Adrenal gland (tissue), 12 donors: Measurements from ENCODE around the gene OCLN. TPM values are rescaled to one million over a fixed set of nuclear protein-coding genes. Genes with fewer than 3 reads are reported as not detected.
"Not testable (repeated sequence)": the region's sequence is repeated elsewhere in the genome, so short reads cannot be mapped to it uniquely, and the experiment has no call there.

Source experiments
- DNase-seq, 7 donors: peaks; one replicate each; pipeline ENCODE4 v3.0.0-alpha.2; 2019 to 2020
- H3K27ac ChIP-seq, 5 donors: fragments of 200-600 bp; sonication (generic) in 4 of 5; 1 replicate in 3 of 5; 2 replicates in 2 of 5; pipeline versions ENCODE4 v1.5.1 to v1.8.0; 2016 to 2020; ENCODE audit warnings: mild to moderate bottlenecking in 1 of 5
- H3K27me3 ChIP-seq: fragments of 200-600 bp; 2 replicates; pipeline ENCODE4 v1.8.0; 2021
- H3K36me3 ChIP-seq, 2 donors: fragments of 200-600 bp; replicated peaks in 1 of 2; 1 replicate in 1 of 2; 2 replicates in 1 of 2; pipeline versions ENCODE4 v1.5.1 to v1.8.0; 2018 to 2022
- H3K4me1 ChIP-seq, 2 donors: fragments of 200-600 bp; replicated peaks in 1 of 2; 1 replicate in 1 of 2; 2 replicates in 1 of 2; pipeline versions ENCODE4 v1.5.1 to v1.8.0; 2018 to 2021
- H3K4me3 ChIP-seq, 4 donors: fragments of 200-600 bp; sonication (generic) in 3 of 4; one replicate each; pipeline ENCODE4 v1.5.1; 2016 to 2018
- H3K9me3 ChIP-seq, 3 donors: fragments of 200-600 bp; sonication (generic) in 1 of 3; replicated peaks in 1 of 3; 1 replicate in 2 of 3; 2 replicates in 1 of 3; pipeline versions ENCODE4 v1.5.1 to v1.8.0; 2016 to 2021
- CTCF ChIP-seq, 6 experiments: fragments of 450-650 bp in 4 of 6; fragments of 200-600 bp in 2 of 6; sonication (generic) in 1 of 6; IDR thresholded peaks; 1 replicate in 5 of 6; 2 replicates in 1 of 6; pipeline versions ENCODE4 v1.5.1 to v1.8.0; 2016 to 2021; ENCODE audit warnings: antibody characterized with exemption in 6 of 6, mild to moderate bottlenecking in 2 of 6, moderate library complexity in 1 of 6
- POLR2A ChIP-seq, 2 donors: fragments of 450-650 bp; IDR thresholded peaks; one replicate each; pipeline ENCODE4 v1.6.1; 2017; ENCODE audit warnings: antibody characterized with exemption in 2 of 2, mild to moderate bottlenecking in 2 of 2, moderate library complexity in 1 of 2
- WGBS, 4 donors: extraction: QIAGEN DNeasy Blood & Tissue Kit in 2 of 4; methylation state at CpG; one replicate each; pipeline versions ENCODE4 v1.1.5 to v1.1.7; 2013 to 2017; 5-methylcytosine and 5-hydroxymethylcytosine counted together
- intact Hi-C, 2 donors: fragments of 100-400 bp; cut with DNase I; formaldehyde crosslinking; loops; one replicate each; pipeline versions ENCODE4 v1.14.1 to v1.15.0; 2022 to 2023
- polyA plus RNA-seq, 3 donors: library from polyadenylated mRNA; stranded (reverse); fragments of 200-250 nt in 2 of 3; fragments of 350-450 nt in 1 of 3; fragmentation: Illumina TruSeq in 1 of 3; extraction: RNeasy Lipid Tissue Mini Kit (QIAGEN cat#74804) in 1 of 3; gene quantifications; one replicate each; pipeline ENCODE4 v1.2.3, GENCODE V29; 2013 to 2014
- total RNA-seq, 9 donors: library from RNA; depleted of rRNA in 4 of 9; stranded (reverse); fragments of >200 nt in 4 of 9; fragments of 120-200 nt in 1 of 9; fragmentation: NEBNext Ultra II Directional in 1 of 9; extraction: Animal tissue kit (Norgen Biotek cat#: 25700) in 1 of 9; gene quantifications; one replicate each; pipeline versions ENCODE4 v1.1.0 to v1.2.4, GENCODE V29; 2013 to 2023
- donor health status: healthy with polysubstance abuse.
- donor health status: Bipolar disorder and iron deficiency.
- donor health status: DM: yes; HTN: yes; CAD: no.
- donor health status: DM: no; HTN: no; CAD: no.
- donor health status: DM: no; HTN: no; CAD: no.
- donor health status: DM: yes; HTN: yes; CAD: no.

Gene OCLN
- total and polyA plus RNA-seq, 12 donors: 0.16 to 8.8 (median 1.0) TPM

DNA sequence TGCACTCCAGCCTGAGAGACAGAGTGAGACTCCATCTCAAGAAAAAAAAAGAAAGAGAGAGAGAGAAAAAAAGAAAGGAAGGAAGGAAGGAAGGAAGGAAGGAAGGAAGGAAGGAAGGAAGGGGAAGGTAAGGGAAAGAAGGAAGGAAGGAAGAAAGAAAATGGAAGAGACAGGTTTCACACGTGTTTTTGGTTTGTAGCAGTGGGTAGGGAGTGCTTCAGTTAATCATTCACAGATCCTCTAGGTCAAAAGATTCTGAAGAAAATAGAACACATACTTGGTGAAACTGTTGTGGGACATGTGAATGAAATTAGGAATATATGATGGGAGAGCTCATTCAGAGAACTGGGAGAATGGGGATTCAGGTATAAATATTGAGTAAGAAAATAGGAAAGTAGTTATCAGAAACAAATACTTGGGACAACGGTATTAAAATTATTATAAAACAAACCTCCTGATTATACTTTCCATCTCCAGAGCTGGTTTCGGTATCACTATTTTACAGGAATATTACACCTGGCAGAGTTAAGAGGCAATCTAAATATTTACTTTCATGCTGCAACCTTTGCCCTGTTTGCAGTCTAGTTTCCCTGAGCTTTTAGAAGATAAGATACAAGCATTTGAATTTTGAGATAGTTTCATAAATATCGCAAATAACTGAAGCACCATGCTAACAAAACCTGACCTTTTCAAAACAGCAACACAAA lies 40.5 kb upstream of the OCLN start:
- no peaks in the 10 kb centered on the region for H3K36me3 ChIP-seq
- TF ChIP-seq CTCF (IDR thresholded peaks at IDR 0.05): no peak
- TF ChIP-seq POLR2A (IDR thresholded peaks at IDR 0.05): no peak
- H3K27me3 ChIP-seq: no peaks in the 10 kb centered on the region
- H3K4me3 ChIP-seq: no peak overlapping the region
- 75 to 83% (median 79%) methylated on average over 4 of the region's 4 CpGs for WGBS, 4 donors
- H3K27ac ChIP-seq: no peak overlapping the region
- no peaks in the 10 kb centered on the region for H3K9me3 ChIP-seq
- intact Hi-C loops: no loop called here
- DNase-seq: no peak
- H3K4me1 ChIP-seq: no peaks in the 10 kb centered on the region

GRCh38 chr5:69453487-69453886 lies 39.1 kb upstream of the OCLN start:
- H3K27ac ChIP-seq, DNase-seq, H3K27me3 ChIP-seq, H3K9me3 ChIP-seq, H3K4me3 ChIP-seq, H3K36me3 ChIP-seq, H3K4me1 ChIP-seq, intact Hi-C loops: not testable (repeated sequence)
- 78 to 86% (median 84%) methylated on average over 3 of the region's 3 CpGs for WGBS, 4 donors

DNA sequence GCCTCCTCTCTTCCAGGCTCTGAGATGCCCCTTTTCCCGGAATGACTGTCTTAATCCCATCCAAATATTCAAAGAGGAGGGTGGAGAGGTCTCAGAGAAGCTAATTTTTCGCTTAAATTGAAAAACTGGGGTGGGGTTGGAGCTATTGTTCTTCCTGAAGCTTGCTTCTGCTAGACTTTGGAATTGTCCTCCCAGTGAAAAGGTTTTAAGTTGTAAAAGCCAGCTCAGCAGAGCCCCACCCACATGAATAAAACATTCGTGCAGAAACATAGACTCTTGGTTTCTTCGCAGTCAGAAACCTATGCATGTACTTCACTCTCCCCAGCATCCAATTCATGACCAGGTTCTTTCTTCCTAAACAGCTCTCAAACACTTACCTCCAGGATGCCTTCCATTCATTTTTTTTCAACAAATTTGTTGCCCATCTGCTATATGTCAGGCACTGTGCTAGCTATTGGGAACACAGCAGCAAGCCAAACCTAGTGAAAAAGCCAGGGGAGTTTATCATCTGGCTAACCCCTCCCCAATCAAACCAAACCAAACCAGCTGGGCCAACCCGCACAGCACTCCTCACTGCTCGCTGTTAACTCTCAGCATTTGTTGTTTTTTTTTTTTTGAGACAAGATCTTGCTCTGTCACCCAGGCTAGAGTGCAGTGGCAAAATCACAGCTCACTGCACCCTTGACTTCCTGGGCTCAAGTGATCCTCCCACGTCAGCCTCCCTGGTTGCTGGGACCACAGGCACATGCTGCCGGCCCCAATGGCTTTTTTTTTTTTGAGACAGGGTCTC lies 37.9 kb upstream of the OCLN start:
- H3K4me1 ChIP-seq: no peaks in the 10 kb centered on the region
- WGBS, 4 donors: 71 to 77% (median 73%) methylated on average over 8 of the region's 8 CpGs
- no peak for DNase-seq
- TF ChIP-seq POLR2A (IDR thresholded peaks at IDR 0.05) (no peak), CTCF (IDR thresholded peaks at IDR 0.05) (no peak)
- H3K27ac ChIP-seq: no peak overlapping the region
- H3K9me3 ChIP-seq: no peaks in the 10 kb centered on the region
- intact Hi-C loops: no loop called here
- no peaks in the 10 kb centered on the region for H3K36me3 ChIP-seq
- H3K27me3 ChIP-seq: no peaks in the 10 kb centered on the region
- H3K4me3 ChIP-seq: no peak overlapping the region

DNA sequence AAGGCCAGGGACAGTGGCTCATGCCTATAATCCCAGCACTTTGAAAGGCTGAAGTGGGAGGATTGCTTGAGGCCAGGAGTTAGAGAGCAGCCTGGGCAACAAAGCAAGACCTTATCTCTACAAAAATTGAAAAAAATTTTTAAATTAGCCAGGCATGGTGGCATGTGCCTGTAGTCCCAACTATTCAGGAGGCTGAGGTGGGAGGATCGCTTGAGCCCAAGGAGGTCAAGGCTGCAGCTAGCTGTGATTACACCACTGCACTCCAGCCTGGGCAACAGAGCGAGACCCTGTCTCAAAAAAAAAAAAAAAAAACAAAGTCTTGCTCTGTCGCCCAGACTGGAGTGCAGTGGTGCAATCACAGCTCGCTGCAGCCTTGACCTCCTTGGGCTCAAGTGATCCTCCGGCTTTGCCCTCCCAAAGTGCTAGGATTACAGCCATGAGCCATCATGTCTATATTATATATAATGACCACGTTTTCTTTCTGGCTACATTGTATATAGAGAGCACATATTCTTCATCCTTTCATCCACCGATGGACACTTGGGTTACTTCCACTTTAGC lies 37.1 kb upstream of the OCLN start:
- H3K4me3 ChIP-seq, H3K27me3 ChIP-seq, H3K9me3 ChIP-seq, H3K4me1 ChIP-seq, intact Hi-C loops, H3K36me3 ChIP-seq, DNase-seq, H3K27ac ChIP-seq: not testable (repeated sequence)
- 66 to 77% (median 72%) methylated on average over 7 of the region's 7 CpGs for WGBS, 4 donors

DNA sequence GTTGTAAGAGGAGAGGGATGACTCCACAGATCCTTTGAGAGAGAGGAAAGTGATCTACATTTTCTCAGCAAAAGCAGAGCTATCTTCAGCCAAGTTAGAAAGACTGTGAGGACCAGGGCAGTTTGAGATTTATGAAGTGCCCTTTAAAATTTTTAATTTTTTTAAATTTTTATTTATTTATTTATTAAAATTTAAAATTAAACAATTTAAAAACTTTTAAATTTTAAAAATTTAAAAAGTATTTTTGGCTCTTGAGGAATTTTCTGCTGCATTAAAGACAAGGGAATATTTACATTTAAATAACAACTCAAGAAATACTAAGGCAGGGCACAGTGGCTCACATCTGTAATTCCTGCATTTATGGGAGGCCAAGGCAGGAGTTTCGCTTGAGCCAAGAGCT lies 30.4 kb upstream of the OCLN start:
- TF ChIP-seq POLR2A (IDR thresholded peaks at IDR 0.05) (no peak), CTCF (IDR thresholded peaks at IDR 0.05) (no peak)
- H3K27me3 ChIP-seq: no peaks in the 10 kb centered on the region
- intact Hi-C loops: no loop called here
- 95 to 100% (median 97%) methylated on average over 1 of the region's 1 CpG for WGBS, 4 donors
- no peak overlapping the region for H3K4me3 ChIP-seq
- no peaks in the 10 kb centered on the region for H3K36me3 ChIP-seq
- DNase-seq: no peak
- no peak overlapping the region for H3K27ac ChIP-seq
- no peaks in the 10 kb centered on the region for H3K4me1 ChIP-seq
- H3K9me3 ChIP-seq: no peaks in the 10 kb centered on the region

DNA sequence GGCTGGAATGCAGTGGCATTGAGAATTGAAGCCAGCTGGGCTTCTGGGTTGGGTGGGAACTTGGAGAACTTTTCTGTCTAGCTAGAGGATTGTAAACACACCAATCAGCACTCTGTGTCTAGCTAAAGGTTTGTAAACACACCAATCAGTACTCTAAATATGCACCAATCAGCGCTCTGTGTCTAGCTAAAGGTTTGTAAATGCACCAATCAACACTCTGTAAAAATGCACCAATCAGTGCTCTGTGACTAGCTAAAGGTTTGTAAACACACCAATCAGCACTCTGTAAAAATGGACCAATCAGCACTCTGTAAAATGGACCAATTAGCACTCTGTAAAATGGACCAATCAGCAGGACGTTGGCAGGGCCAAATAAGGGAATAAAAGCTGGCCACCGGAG lies 26.2 kb upstream of the OCLN start:
- DNase-seq, H3K27ac ChIP-seq, H3K4me1 ChIP-seq, H3K4me3 ChIP-seq, H3K27me3 ChIP-seq, intact Hi-C loops, H3K36me3 ChIP-seq, H3K9me3 ChIP-seq: not testable (repeated sequence)
- WGBS, 4 donors: 83 to 86% (median 85%) methylated on average over 3 of the region's 3 CpGs
